HEK293T (cell line): ENCODE measurements around the gene AICDA.
"Not testable (repeated sequence)": the region's sequence is repeated elsewhere in the genome, so short reads cannot be mapped to it uniquely, and the experiment has no call there.

ENCODE experiments used
- CTCF ChIA-PET: fragments of 350-600 bp; formaldehyde crosslinking; extraction: SDS; loops from one replicate; lab custom pipeline; 2021; ENCODE audit warnings: antibody characterized with exemption, inconsistent platforms; lab: Yijun Ruan, JAX
- POLR2A ChIA-PET: fragments of 350-600 bp; formaldehyde crosslinking; extraction: SDS; loops from one replicate; lab custom pipeline; 2020; ENCODE audit warnings: antibody characterized with exemption, inconsistent platforms; lab: Yijun Ruan, JAX
- DNase-seq: peaks from one replicate; pipeline ENCODE4 v3.0.0; 2012; ENCODE audit warnings: mixed read lengths; ENCODE audit errors: extremely low spot score
- ARNT ChIP-seq: fragments of 450-650 bp; IDR thresholded peaks from 2 replicates; pipeline ENCODE4 v1.6.1; 2017; ENCODE audit warnings: mild to moderate bottlenecking
- BHLHE40 ChIP-seq: fragments of 450-650 bp; IDR thresholded peaks from 2 replicates; pipeline ENCODE4 v1.6.1; 2016; ENCODE audit warnings: mild to moderate bottlenecking, moderate library complexity, borderline replicate concordance
- CTBP1 ChIP-seq: fragments of 450-650 bp; IDR thresholded peaks from 2 replicates; pipeline ENCODE4 v1.6.1; 2016; ENCODE audit warnings: borderline replicate concordance
- ELF4 ChIP-seq: fragments of 450-650 bp; IDR thresholded peaks from 2 replicates; pipeline ENCODE4 v1.6.1; 2017; ENCODE audit warnings: antibody characterized with exemption
- FOXA1 ChIP-seq: fragments of 450-650 bp; IDR thresholded peaks from 2 replicates; pipeline ENCODE4 v1.6.1; 2016; ENCODE audit warnings: mild to moderate bottlenecking
- FOXK2 ChIP-seq: fragments of 450-650 bp; IDR thresholded peaks from 2 replicates; pipeline ENCODE4 v1.6.1; 2016; ENCODE audit warnings: mild to moderate bottlenecking
- FOXM1 ChIP-seq: fragments of 450-650 bp; IDR thresholded peaks from 2 replicates; pipeline ENCODE4 v1.6.1; 2017; ENCODE audit warnings: mild to moderate bottlenecking, borderline replicate concordance
- HDGF ChIP-seq: fragments of 450-650 bp; IDR thresholded peaks from 2 replicates; pipeline ENCODE4 v1.6.1; 2017; ENCODE audit warnings: antibody characterized with exemption, borderline replicate concordance
- L3MBTL2 ChIP-seq: fragments of 450-650 bp; conservative IDR thresholded peaks from 2 replicates; pipeline ENCODE4 v1.6.1; 2016; ENCODE audit warnings: mild to moderate bottlenecking
- LEF1 ChIP-seq: fragments of 450-650 bp; IDR thresholded peaks from 2 replicates; pipeline ENCODE4 v1.6.1; 2017; ENCODE audit warnings: mild to moderate bottlenecking, borderline replicate concordance
- NFRKB ChIP-seq: fragments of 450-650 bp; IDR thresholded peaks from 2 replicates; pipeline ENCODE4 v1.6.1; 2016; ENCODE audit warnings: mild to moderate bottlenecking, moderate library complexity
- SP1 ChIP-seq: fragments of 450-650 bp; IDR thresholded peaks from 2 replicates; pipeline ENCODE4 v1.6.1; 2017
- SUZ12 ChIP-seq: fragments of 450-650 bp; IDR thresholded peaks from 2 replicates; pipeline ENCODE4 v1.6.1; 2016; ENCODE audit warnings: mild to moderate bottlenecking
- TARDBP ChIP-seq: fragments of 450-650 bp; IDR thresholded peaks from 2 replicates; pipeline ENCODE4 v1.6.1; 2016
- ZNF384 ChIP-seq: fragments of 450-650 bp; IDR thresholded peaks from 2 replicates; pipeline ENCODE4 v1.6.1; 2016
- TF ChIP-seq, protein P1 (sequence below): fragments of 450-650 bp; IDR thresholded peaks from 2 replicates; pipeline ENCODE4 v1.6.1; 2016

AICDA gene

DNA sequence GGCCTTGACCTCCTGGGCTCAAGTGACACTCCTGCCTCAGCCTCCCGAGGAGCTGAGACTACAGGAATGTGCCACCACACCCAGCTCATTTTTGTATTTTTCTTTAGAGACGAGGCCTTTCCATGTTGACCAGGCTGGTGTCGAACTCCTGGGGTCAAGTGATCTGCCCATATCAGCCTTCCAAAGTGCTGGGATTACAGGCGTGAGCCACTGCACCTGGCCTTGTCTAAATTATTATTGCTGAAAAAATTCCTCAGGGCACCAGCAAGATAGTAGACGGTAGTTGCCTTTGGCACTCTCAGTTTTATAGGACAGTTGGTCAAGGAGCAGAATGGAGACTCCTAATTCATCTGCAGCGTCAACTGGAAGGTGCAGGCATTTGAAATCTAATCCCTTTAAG, 2.5 kb upstream of the AICDA start:
- TF ChIP-seq FOXK2 (no peak), HDGF (no peak), SUZ12 (no peak), TARDBP (no peak), ARNT (no peak), NFRKB (no peak), L3MBTL2 (no peak), FOXM1 (no peak), ELF4 (no peak), CTBP1 (no peak), BHLHE40 (no peak), LEF1 (no peak), SP1 (no peak), ZNF384 (no peak), FOXA1 (no peak)
- TF ChIP-seq, protein P1, sequence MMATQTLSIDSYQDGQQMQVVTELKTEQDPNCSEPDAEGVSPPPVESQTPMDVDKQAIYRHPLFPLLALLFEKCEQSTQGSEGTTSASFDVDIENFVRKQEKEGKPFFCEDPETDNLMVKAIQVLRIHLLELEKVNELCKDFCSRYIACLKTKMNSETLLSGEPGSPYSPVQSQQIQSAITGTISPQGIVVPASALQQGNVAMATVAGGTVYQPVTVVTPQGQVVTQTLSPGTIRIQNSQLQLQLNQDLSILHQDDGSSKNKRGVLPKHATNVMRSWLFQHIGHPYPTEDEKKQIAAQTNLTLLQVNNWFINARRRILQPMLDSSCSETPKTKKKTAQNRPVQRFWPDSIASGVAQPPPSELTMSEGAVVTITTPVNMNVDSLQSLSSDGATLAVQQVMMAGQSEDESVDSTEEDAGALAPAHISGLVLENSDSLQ = no peak
- ChIA-PET CTCF (no interaction called here), POLR2A (no interaction called here)
- no peak for DNase-seq

DNA sequence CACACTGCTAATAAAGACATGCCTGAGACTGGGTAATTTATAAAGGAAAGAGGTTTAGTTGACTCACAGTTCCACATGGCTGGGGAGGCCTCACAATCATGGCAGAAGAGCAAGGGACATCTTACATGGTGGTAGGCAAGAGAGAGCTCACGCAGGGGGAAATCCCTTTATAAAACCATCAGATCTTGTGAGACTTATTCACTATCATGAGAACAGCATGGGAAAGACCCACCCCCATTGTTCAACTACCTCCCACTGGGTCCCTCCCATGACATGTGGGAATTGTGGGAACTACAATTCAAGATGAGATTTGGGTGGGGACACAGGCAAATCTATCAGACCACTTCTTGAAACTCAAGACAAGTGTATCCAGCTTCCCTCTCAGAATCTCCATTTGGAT, 1.2 kb upstream of the AICDA start:
- CTCF ChIA-PET, DNase-seq, POLR2A ChIA-PET: not testable (repeated sequence)

DNA sequence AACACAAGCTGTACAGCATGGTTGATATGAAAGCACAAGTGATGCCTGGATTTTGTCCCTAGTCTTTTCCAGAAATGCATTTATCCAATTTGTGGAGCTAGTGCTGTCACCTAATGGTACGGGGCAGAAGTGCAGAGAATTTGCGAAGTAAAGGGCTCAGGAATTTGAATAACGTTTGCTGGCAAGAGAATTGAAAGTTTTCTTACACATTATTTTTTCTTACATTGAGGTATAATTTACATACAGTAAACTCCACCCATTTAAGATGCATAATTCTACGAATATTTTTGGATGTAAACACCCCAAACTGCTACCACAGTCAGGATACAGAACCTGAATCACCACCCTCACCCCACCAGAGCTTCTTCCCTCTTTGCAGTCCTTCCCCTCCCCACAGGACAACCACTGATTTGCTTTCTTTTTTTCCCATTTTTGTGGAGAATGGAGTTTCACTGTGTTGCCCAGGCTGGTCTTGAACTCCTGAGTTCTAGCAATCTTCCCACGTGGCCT, 3.5 kb downstream of the AICDA start:
- DNase-seq = peak; percentile 64
- ChIA-PET CTCF (interaction anchor here (0.5 to 3.3 kb wide), 11 partner anchors 9 to 1322 kb away, joined by 3 to 39 read pairs (median 3); partner anchors contain the start of gene CLEC4E), POLR2A (interaction anchor here (1.0 kb wide), 1 partner anchor 65 kb away, joined by 3 read pairs; no protein-coding TSS in a partner anchor)
- TF ChIP-seq FOXK2 = no peak
- TF ChIP-seq FOXM1 = no peak
- TF ChIP-seq ELF4 = no peak
- TF ChIP-seq CTBP1 = no peak
- TF ChIP-seq, protein P1 = no peak
- no peak for TF ChIP-seq SUZ12
- no peak for TF ChIP-seq NFRKB
- TF ChIP-seq BHLHE40 = no peak
- no peak for TF ChIP-seq ZNF384
- no peak for TF ChIP-seq ARNT
- TF ChIP-seq HDGF = no peak
- no peak for TF ChIP-seq LEF1
- no peak for TF ChIP-seq TARDBP
- TF ChIP-seq SP1 = no peak
- no peak for TF ChIP-seq L3MBTL2
- no peak for TF ChIP-seq FOXA1

DNA sequence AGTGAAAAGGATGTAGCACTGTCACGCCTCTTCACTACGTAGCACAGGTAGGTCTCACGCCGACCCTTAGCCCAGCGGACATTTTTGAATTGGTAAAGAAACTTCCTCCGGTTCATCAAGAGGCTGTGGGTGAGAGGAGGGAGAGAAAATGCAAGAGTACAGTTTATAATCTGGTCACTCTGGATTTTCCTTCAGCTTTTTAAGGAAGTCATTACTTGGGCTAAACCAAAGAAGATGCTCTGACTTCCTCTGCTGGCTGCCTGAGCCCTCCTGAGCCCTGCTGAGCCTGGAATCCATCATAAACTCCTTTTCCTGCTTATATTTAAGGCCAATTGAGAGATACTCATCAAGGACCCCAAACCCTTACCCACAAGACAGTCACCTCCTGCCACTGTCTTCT, 5.8 kb downstream of the AICDA start:
- DNase-seq = no peak
- ChIA-PET CTCF (no interaction called here), POLR2A (no interaction called here)
- no peak for TF ChIP-seq HDGF
- no peak for TF ChIP-seq ARNT
- TF ChIP-seq SP1 = no peak
- TF ChIP-seq ELF4 = no peak
- no peak for TF ChIP-seq L3MBTL2
- no peak for TF ChIP-seq TARDBP
- TF ChIP-seq FOXA1 = no peak
- no peak for TF ChIP-seq FOXK2
- no peak for TF ChIP-seq BHLHE40
- no peak for TF ChIP-seq CTBP1

DNA sequence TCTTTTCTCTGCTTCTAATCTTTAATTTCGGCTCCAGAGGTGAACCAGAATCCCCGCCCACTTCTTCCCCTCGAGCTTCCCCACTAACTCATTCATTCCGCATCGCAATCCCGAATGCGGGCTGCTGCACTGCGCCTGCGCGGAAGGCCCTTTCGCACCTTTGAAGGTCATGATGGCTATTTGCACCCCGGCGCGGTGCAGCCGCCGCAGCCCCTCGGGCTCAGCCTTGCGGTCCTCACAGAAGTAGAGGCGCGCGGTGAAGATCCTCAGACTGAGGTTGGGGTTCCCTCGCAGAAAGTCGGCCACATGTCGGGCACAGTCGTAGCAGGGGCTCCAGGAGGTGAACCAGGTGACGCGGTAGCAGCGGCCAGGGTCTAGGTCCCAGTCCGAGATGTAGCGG, 7.6 kb downstream of the AICDA start:
- ChIA-PET POLR2A (no interaction called here), CTCF (no interaction called here)
- no peak for TF ChIP-seq NFRKB
- no peak for TF ChIP-seq SP1
- DNase-seq = no peak

DNA sequence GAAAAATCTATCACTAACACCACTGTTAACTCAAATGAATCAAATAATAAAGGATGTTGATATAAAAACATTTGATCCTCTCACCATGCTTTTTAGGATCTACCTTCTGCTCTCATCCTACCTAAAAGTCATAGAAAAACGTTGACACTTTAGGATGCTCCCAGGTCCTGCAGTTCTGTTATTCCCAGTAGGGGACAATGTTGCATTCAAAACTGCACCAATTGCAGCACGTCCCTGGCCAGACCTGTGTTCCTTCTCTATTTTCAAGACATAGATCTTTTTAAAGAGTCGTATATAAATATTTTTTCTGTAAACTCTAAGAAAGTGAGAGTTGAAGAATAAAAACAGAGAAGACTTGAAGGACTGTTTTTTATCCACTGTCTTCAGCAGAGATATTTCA, 8.8 kb downstream of the AICDA start:
- ChIA-PET CTCF (no interaction called here), POLR2A (no interaction called here)
- peak; percentile 16 for DNase-seq
- no peak for TF ChIP-seq ZNF384
- TF ChIP-seq, protein P1 = no peak
- TF ChIP-seq L3MBTL2 = no peak
- TF ChIP-seq ELF4 = no peak
- TF ChIP-seq SUZ12 = no peak
- TF ChIP-seq SP1 = no peak
- TF ChIP-seq LEF1 = no peak
- TF ChIP-seq BHLHE40 = no peak
- no peak for TF ChIP-seq HDGF
- TF ChIP-seq CTBP1 = no peak
- no peak for TF ChIP-seq FOXM1

DNA sequence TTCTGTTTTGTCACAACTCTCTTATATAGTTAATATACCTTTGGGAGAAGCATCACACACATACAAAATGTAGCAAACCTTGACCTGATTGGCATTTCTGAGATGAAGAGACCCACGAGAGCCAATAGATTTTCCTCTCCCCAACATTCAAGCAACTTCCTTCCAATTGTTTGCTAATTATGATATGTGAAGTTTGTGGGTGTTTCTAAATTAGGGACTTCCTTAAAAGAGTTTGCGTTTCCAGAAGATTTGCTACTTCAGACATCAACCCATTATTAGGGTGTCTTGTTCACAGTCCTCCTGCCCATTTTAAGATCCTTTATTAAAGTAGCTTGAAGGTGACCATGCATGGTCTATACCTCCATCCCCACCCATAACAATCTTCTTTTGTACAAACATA, 9.4 kb downstream of the AICDA start:
- no peak for TF ChIP-seq LEF1
- TF ChIP-seq, protein P1 = no peak
- ChIA-PET CTCF (no interaction called here), POLR2A (no interaction called here)
- DNase-seq = no peak
